Right atrium auricular region (tissue), 2 donors: ENCODE measurements around the gene COBL. TPM values are rescaled to one million over a fixed set of nuclear protein-coding genes. Genes with fewer than 3 reads are reported as not detected.

Experiments used
- DNase-seq: peaks from one replicate; pipeline ENCODE4 v3.0.0-alpha.2; 2019; ENCODE audit warnings: low spot score
- H3K27ac ChIP-seq, 2 donors: fragments of 200-600 bp; sonication (generic); 1 replicate in 1 of 2; 2 replicates in 1 of 2; pipeline ENCODE4 v1.5.1; 2016 to 2019
- H3K27me3 ChIP-seq, 2 donors: fragments of 200-600 bp; sonication (generic); one replicate each; pipeline versions ENCODE4 v1.5.1 to v1.6.0; 2017 to 2019
- H3K36me3 ChIP-seq: fragments of 200-600 bp; sonication (generic); one replicate; pipeline ENCODE4 v1.5.1; 2016
- H3K4me1 ChIP-seq, 2 donors: fragments of 200-600 bp; sonication (generic); one replicate each; pipeline versions ENCODE4 v1.5.1 to v1.6.0; 2017 to 2019
- H3K4me3 ChIP-seq, 2 donors: fragments of 200-600 bp; sonication (generic); 1 replicate in 1 of 2; 2 replicates in 1 of 2; pipeline ENCODE4 v1.5.1; 2017 to 2019; ENCODE audit warnings: mild to moderate bottlenecking in 1 of 2, moderate library complexity in 1 of 2
- H3K9me3 ChIP-seq, 2 donors: fragments of 200-600 bp; sonication (generic); one replicate each; pipeline ENCODE4 v1.5.1; 2019
- total RNA-seq, 2 donors: library from RNA; depleted of rRNA; stranded (reverse); fragments of >200 nt; gene quantifications; one replicate each; pipeline ENCODE4 v1.1.0, GENCODE V29; 2016
- TF ChIP-seq, protein P1 (sequence below), 2 donors: fragments of 200-600 bp; sonication (generic); IDR thresholded peaks; one replicate each; pipeline ENCODE4 v1.5.1; 2019; ENCODE audit warnings: antibody characterized with exemption in 2 of 2

The COBL gene
- total RNA-seq, 2 donors from 2014 or later: 26.3 to 31.4 TPM

DNA sequence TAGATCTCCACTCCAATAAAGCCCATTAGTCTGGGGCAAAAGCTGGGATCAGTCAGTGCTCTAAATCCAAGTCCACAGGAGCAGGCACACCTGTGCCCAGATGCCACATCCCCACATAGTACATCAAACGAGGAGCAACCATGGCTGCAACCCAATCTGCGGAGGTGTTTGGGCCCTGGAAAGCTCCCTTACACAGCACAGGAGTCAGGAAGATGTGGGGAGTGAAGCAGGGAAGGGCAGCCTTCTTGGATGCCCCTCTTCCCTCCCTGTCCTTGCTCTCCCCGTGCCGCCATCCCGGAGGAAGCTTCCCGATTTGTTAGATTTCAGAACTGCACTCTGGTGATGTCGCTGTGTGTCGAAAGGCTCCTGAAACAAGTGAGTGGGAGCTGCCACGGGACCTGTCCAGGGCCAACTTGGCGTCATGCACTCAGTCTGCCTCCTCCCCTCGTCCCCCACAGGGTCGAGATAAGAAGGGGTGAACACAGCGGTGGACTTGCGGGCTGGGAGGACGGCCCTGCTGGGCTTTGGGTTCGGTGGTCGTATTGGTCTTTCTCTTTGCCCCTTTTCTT lies 303.3 kb downstream of the COBL start:
- Histone ChIP-seq H3K4me1 (peaks cover 0 to 17% of the 10 kb centered on the region in 2 donors), H3K36me3 (no peaks in the 10 kb centered on the region), H3K4me3 (no peak overlapping the region), H3K27ac (no peak overlapping the region), H3K27me3 (no peaks in the 10 kb centered on the region), H3K9me3 (no peaks in the 10 kb centered on the region)
- DNase-seq: peak; percentile 60
- TF ChIP-seq, protein P1, sequence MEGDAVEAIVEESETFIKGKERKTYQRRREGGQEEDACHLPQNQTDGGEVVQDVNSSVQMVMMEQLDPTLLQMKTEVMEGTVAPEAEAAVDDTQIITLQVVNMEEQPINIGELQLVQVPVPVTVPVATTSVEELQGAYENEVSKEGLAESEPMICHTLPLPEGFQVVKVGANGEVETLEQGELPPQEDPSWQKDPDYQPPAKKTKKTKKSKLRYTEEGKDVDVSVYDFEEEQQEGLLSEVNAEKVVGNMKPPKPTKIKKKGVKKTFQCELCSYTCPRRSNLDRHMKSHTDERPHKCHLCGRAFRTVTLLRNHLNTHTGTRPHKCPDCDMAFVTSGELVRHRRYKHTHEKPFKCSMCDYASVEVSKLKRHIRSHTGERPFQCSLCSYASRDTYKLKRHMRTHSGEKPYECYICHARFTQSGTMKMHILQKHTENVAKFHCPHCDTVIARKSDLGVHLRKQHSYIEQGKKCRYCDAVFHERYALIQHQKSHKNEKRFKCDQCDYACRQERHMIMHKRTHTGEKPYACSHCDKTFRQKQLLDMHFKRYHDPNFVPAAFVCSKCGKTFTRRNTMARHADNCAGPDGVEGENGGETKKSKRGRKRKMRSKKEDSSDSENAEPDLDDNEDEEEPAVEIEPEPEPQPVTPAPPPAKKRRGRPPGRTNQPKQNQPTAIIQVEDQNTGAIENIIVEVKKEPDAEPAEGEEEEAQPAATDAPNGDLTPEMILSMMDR (IDR thresholded peaks at IDR 0.05): no peak

DNA sequence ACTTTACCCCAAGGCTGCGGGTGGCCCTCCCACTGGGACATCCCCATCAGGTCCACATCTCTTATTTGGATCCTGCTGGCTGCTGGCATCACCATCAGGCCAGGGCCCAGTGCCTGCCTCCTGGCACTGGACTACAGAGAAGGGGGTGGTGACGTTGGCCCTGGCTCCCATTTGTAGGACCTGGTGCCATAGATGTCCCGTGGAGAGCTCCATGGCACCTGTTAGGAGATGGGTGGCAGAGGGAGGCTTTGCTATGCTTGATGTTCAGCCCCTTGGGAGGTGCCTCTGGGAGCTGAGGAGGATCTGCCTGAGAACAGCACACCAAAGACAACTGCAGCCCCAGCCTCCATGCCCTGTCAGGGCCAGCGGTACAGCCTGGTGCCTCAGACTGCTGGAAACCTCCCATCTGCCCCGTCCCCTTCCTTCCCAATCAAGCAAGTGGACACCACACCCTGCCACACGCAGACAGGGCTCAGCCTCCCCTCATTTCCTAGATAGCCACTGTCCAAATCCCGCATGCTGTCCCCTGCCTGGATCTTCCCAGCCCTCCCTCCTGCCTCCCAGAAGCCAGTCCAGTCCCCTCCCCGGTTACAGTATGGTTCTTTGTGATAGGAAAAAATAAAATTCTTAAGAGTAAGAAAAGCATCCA lies 303.9 kb downstream of the COBL start:
- no peaks in the 10 kb centered on the region for H3K36me3 ChIP-seq
- DNase-seq: peak; percentile 54
- peaks cover 0 to 17% of the 10 kb centered on the region in 2 donors for H3K4me1 ChIP-seq
- H3K27me3 ChIP-seq: no peaks in the 10 kb centered on the region
- H3K4me3 ChIP-seq: no peak overlapping the region
- H3K9me3 ChIP-seq: no peaks in the 10 kb centered on the region
- TF ChIP-seq, protein P1 (IDR thresholded peaks at IDR 0.05): no peak
- H3K27ac ChIP-seq: no peak overlapping the region

DNA sequence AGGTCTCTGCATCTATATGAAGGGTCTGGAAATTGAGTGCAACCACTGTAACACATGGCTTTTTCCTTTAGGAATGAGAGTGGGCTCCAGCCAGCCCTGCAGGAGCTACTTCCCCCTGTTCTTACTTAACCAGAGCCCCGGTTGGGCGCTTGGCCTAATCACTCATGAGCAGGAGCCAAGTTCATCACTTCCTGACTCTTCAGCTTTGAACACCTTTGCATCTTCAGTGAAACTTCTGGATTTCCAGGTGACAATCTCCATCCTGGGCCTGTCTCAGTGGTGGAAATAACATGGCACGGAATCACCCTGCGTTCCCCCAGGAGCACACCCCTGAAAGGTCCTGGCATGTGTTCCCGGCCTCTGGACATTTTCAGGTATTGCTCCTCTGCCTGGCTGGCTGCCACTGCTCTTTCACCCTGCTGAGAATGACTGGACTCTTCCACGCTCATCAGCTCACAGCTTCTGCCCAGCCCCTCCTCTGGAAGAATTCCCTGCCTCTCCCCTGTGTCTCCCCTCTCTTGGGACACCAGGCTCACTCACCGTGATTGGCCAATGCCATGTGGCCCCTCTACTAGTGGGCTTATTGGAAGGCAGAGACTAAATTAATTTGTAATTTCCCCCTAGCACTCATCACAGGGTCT lies 304.8 kb downstream of the COBL start:
- Histone ChIP-seq H3K4me1 (peaks cover 0 to 17% of the 10 kb centered on the region in 2 donors), H3K27ac (no peak overlapping the region), H3K9me3 (no peaks in the 10 kb centered on the region), H3K36me3 (no peaks in the 10 kb centered on the region), H3K4me3 (no peak overlapping the region), H3K27me3 (no peaks in the 10 kb centered on the region)
- TF ChIP-seq, protein P1 (IDR thresholded peaks at IDR 0.05): no peak
- peak; percentile 43 for DNase-seq

DNA sequence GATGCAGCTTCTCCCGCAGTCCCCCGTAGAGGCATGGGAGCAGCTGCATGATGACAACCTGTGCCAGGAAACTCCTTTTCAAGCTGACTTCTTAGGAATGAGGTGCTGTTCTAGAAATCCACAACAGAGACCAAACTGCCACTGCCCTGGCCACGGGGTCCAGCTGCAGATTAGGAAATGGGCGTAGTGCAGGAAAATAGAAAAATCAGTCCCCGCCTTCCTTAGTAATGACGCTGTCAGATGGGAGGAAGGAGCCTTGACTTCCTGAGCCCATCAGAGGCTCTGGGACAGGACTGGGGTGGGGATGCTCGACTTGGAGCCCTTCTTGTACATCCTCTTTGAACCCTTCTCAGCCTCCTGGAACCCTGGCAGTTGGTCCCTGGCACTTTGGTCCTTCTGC lies 306.1 kb downstream of the COBL start:
- H3K27ac ChIP-seq: no peak overlapping the region
- no peaks in the 10 kb centered on the region for H3K27me3 ChIP-seq
- H3K36me3 ChIP-seq: no peaks in the 10 kb centered on the region
- TF ChIP-seq, protein P1 (IDR thresholded peaks at IDR 0.05): no peak
- DNase-seq: peak; percentile 21
- H3K4me1 ChIP-seq: peaks cover 0 to 17% of the 10 kb centered on the region in 2 donors
- no peaks in the 10 kb centered on the region for H3K9me3 ChIP-seq
- no peak overlapping the region for H3K4me3 ChIP-seq

DNA sequence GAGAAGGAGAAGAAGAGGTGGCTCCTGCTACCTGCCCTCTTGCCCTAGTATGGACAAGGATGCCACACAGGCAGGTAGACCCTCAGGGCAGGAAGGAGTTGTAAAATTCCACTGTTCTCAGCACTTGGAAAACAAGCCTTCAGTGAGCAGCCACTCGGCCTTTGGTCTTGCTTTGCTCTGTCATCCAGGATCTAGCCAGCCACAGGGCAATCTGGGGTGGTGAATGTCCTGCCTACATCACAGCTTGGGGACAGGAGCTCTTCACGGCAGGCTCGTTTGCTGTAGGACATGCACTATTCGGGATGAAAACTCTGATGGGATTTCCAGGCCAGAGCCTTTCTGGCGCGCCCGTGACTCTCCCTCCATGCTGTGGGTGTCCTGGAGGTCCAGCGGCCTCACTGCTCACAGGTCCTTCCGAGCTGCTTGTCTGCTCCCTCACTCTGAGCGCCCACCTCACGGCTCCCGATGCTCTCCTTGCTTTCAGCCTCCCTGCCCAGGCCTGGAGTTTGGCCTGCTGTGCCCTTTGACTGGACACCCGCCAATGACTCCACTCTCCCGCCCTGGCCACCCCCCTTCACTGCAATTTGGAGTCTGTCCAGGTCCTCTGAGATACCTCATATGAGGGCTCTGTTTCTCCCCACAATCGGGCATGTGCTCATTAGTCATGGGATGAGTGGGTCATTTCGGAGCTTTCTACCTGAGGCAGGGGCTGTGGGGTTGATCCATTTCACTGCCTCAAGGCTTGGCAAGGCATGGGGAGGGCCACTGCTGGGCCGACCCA lies 306.7 kb downstream of the COBL start:
- Histone ChIP-seq H3K27ac (no peak overlapping the region), H3K27me3 (no peaks in the 10 kb centered on the region), H3K4me1 (peaks cover 0 to 17% of the 10 kb centered on the region in 2 donors), H3K4me3 (no peak overlapping the region), H3K36me3 (no peaks in the 10 kb centered on the region), H3K9me3 (no peaks in the 10 kb centered on the region)
- DNase-seq: peak; percentile 53
- TF ChIP-seq, protein P1 (IDR thresholded peaks at IDR 0.05): no peak
